PFSK-1 (cell line): ENCODE data around the gene MAP7.

ENCODE experiments used
- FOXP2 ChIP-seq: optimal IDR thresholded peaks from 2 replicates; pipeline ENCODE3; 2011; ENCODE audit warnings: borderline replicate concordance, control low read depth, inconsistent platforms; ENCODE audit not compliant: insufficient read depth; ENCODE audit errors: extremely low read length, extremely low read depth
- POLR2AphosphoS5 ChIP-seq: IDR thresholded peaks from 2 replicates; pipeline ENCODE4 v1.6.1; 2012; ENCODE audit warnings: low read depth, mild to moderate bottlenecking, control low read depth, low read length, moderate library complexity
- SIN3A ChIP-seq: IDR thresholded peaks from 2 replicates; pipeline ENCODE4 v1.6.1; 2012; ENCODE audit warnings: mild to moderate bottlenecking, low read length, moderate library complexity, borderline replicate concordance; ENCODE audit not compliant: insufficient read depth
- TAF1 ChIP-seq: IDR thresholded peaks from 2 replicates; pipeline ENCODE4 v1.6.1; 2012; ENCODE audit warnings: low read length, control low read depth, borderline replicate concordance; ENCODE audit not compliant: insufficient read depth
- TF ChIP-seq, protein P1 (sequence below), 2 experiments: IDR thresholded peaks; 2 replicates each; pipeline versions ENCODE4 v1.6.1 to v1.8.0; 2011 to 2012; ENCODE audit warnings: low read depth in 2 of 2, low read length in 2 of 2, control low read depth in 1 of 2, inconsistent platforms in 1 of 2, mild to moderate bottlenecking in 1 of 2, moderate library complexity in 1 of 2; ENCODE audit not compliant: insufficient read depth in 1 of 2

Gene MAP7

DNA sequence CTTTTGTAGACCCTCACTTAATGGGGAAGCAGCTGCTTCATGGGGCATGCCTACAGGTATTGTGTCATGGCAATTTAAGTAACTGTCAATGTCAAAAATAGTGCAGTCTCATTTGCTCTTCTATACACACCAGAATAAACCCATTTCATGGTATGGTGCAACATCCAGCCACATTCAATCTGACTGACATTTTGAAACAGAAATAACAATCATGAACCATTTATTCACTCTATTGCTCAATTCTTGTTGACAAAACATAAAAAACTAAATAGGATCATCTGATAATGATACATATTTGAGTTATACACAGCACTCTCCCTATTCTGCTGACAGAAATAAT is 122.9 kb downstream of the MAP7 start:
- TF ChIP-seq POLR2AphosphoS5 (no peak), SIN3A (no peak)

DNA sequence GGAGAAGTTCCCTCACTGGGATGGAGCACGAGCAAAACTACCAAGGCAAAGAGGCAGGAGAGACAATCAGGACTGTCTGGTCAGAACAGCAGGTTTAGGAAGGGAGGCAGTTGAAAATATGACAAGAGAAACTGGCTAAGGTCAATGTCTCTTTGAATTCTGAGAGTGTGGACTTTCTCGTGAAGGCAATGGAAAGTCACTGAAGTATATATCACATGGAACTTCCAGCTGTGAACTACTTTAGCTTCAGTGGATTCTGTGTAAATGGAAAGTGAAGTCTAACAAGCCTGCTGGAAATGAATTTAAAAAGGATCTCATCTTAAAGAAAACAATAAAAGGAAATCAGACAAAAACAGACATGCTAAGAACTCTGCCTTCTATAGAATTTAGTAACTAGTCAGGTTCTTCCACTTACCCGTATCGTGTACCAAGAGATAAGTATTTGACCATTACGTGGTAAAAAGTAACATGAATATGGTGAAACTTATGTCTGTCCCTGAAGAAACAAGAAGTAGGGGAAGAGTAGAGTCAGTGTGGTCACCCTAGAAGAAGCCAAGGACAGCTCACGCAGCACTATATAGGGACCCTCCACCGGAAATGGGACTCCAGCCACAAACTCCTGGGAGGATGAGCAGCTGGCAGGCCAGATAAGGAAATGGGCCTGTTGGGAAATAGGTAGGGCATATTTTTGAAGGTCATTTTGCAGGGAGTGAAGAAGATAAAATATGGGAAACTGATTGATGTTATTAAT is 123.4 kb downstream of the MAP7 start:
- TF ChIP-seq FOXP2 = no peak
- TF ChIP-seq, protein P1, sequence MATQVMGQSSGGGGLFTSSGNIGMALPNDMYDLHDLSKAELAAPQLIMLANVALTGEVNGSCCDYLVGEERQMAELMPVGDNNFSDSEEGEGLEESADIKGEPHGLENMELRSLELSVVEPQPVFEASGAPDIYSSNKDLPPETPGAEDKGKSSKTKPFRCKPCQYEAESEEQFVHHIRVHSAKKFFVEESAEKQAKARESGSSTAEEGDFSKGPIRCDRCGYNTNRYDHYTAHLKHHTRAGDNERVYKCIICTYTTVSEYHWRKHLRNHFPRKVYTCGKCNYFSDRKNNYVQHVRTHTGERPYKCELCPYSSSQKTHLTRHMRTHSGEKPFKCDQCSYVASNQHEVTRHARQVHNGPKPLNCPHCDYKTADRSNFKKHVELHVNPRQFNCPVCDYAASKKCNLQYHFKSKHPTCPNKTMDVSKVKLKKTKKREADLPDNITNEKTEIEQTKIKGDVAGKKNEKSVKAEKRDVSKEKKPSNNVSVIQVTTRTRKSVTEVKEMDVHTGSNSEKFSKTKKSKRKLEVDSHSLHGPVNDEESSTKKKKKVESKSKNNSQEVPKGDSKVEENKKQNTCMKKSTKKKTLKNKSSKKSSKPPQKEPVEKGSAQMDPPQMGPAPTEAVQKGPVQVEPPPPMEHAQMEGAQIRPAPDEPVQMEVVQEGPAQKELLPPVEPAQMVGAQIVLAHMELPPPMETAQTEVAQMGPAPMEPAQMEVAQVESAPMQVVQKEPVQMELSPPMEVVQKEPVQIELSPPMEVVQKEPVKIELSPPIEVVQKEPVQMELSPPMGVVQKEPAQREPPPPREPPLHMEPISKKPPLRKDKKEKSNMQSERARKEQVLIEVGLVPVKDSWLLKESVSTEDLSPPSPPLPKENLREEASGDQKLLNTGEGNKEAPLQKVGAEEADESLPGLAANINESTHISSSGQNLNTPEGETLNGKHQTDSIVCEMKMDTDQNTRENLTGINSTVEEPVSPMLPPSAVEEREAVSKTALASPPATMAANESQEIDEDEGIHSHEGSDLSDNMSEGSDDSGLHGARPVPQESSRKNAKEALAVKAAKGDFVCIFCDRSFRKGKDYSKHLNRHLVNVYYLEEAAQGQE (IDR thresholded peaks at IDR 0.05; ENCODE audit: insufficient read depth in 1 of 2, low read depth in 2 of 2, low read length in 2 of 2) = no peak
- no peak for TF ChIP-seq TAF1

DNA sequence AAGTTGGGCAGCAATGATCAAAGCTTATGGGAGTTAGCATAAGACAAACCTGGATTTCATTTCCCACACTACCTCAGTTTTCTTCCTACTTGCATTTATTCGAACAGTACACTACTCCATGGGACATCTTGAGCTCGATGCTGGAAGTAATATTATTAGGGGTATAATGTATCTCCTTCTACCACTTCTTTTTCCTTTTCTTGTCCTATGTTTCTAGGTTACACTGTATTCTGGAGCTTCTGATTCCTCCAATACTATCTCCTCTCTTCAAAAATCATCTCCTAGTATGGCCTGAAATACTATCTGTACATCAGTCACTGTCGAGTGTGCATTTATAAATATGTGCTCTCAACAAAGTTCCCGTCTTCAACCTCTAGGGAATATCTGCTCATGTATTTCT is 124.4 kb downstream of the MAP7 start:
- TF ChIP-seq SIN3A = no peak
- TF ChIP-seq, protein P1 (IDR thresholded peaks at IDR 0.05; ENCODE audit: insufficient read depth in 1 of 2, low read depth in 2 of 2, low read length in 2 of 2) = no peak
- no peak for TF ChIP-seq FOXP2
- TF ChIP-seq TAF1 = no peak
- TF ChIP-seq POLR2AphosphoS5 = no peak

DNA sequence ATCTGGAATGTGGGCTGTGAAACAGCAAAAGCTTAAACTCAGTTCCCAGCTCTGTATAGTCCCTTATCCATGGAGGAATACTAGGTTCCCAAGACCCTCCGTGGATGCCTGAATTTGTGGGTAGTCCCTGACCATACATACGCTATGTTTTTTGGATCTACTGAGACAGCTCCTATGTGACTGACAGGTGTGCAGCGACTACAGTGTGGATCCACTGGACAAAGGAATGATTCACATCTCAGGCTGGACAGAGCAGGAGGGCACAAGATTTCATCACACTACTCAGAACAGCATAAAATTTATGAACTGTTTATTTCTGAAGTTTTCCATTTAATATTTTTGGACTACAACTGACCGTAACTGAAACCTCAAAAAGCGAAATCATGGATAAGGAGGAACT is 125.3 kb downstream of the MAP7 start:
- TF ChIP-seq TAF1 (no peak), SIN3A (no peak), FOXP2 (no peak), POLR2AphosphoS5 (no peak)
- TF ChIP-seq, protein P1 (IDR thresholded peaks at IDR 0.05; ENCODE audit: insufficient read depth in 1 of 2, low read depth in 2 of 2, low read length in 2 of 2) = no peak

DNA sequence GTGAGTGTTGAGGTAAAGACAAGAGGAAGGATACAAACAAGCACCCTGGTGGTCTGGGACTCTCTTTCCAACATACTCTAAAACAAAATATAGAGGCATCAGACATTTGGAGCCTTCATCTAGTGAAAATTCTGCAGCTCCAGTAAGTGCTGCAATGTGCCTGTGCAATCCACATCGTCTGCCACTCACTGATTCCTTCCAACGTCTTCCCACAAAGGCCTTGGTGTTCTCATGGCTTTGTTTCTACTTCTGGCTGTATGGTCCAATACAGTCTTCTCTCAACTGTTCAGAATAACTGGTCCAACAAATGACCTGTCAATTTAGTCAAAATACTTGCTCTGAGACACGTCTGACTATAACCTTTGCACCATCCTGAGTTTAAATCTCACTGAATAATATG is 125.8 kb downstream of the MAP7 start:
- no peak for TF ChIP-seq FOXP2
- no peak for TF ChIP-seq POLR2AphosphoS5
- no peak for TF ChIP-seq SIN3A
- TF ChIP-seq, protein P1 (IDR thresholded peaks at IDR 0.05; ENCODE audit: insufficient read depth in 1 of 2, low read depth in 2 of 2, low read length in 2 of 2) = no peak
- no peak for TF ChIP-seq TAF1
